B cell (primary cell): Measurements from ENCODE around the gene SH2D3C. TPM values are rescaled to one million over a fixed set of nuclear protein-coding genes. Genes with fewer than 3 reads are reported as not detected.

Experiments used
- ATAC-seq: fragments of 200-7000 bp; cut with Tn5 transposase; one replicate; pipeline ENCODE4 v1.10.0; 2021; ENCODE audit warnings: low read depth, mild to moderate bottlenecking, moderate number of reproducible peaks, moderate library complexity
- CTCF ChIA-PET: fragments of 350-600 bp; sonication (Branson Sonifier 250); formaldehyde crosslinking; loops from one replicate; lab custom pipeline; 2021; ENCODE audit warnings: antibody characterized with exemption, inconsistent platforms; lab: Charles Lee
- POLR2A ChIA-PET: fragments of 350-600 bp; sonication (Branson Sonifier 250); formaldehyde crosslinking; loops from one replicate; lab custom pipeline; 2021; ENCODE audit warnings: antibody characterized with exemption; lab: Charles Lee
- DNase-seq: peaks from one replicate; pipeline ENCODE4 v3.0.0; 2013
- H2AFZ ChIP-seq: 2 replicates; pipeline ENCODE4 v1.6.1; 2012; ENCODE audit warnings: mild to moderate bottlenecking, low read depth, low read length; ENCODE audit not compliant: insufficient read depth, poor library complexity, severe bottlenecking
- H3K27ac ChIP-seq, 2 donors: 1 replicate in 1 of 2; 2 replicates in 1 of 2; pipeline ENCODE4 v1.5.1; 2012 to 2013; ENCODE audit warnings: low read length in 2 of 2, mild to moderate bottlenecking in 2 of 2, moderate library complexity in 1 of 2
- H3K27me3 ChIP-seq, 4 experiments: fragments of 200-600 bp in 1 of 4; sonication (generic) in 1 of 4; replicated peaks in 1 of 4; 1 replicate in 2 of 4; 2 replicates in 2 of 4; pipeline versions ENCODE4 v1.6.1 to v1.7.0; 2013 to 2016; ENCODE audit warnings: low read length in 3 of 4, mild to moderate bottlenecking in 2 of 4, mixed read lengths in 1 of 4, moderate library complexity in 1 of 4; ENCODE audit not compliant: insufficient read depth in 4 of 4, control insufficient read depth in 3 of 4; ENCODE audit errors: control extremely low read depth in 1 of 4
- H3K36me3 ChIP-seq, 2 experiments: replicated peaks in 1 of 2; 1 replicate in 1 of 2; 2 replicates in 1 of 2; pipeline versions ENCODE4 v1.6.1 to v1.7.1; 2013; ENCODE audit warnings: low read length in 1 of 2; ENCODE audit not compliant: insufficient read depth in 2 of 2, control insufficient read depth in 1 of 2; ENCODE audit errors: control extremely low read depth in 1 of 2, extremely low read depth in 1 of 2
- H3K4me1 ChIP-seq, 2 donors: fragments of 200-600 bp in 1 of 2; sonication (generic) in 1 of 2; 1 replicate in 1 of 2; 2 replicates in 1 of 2; pipeline versions ENCODE4 v1.5.1 to v1.6.1; 2013 to 2017; ENCODE audit warnings: low read length in 2 of 2; ENCODE audit not compliant: control insufficient read depth in 2 of 2, insufficient read depth in 2 of 2
- H3K4me2 ChIP-seq: replicated peaks from 2 replicates; pipeline ENCODE3; 2012; ENCODE audit warnings: mild to moderate bottlenecking, low read depth, low read length; ENCODE audit not compliant: poor library complexity, severe bottlenecking
- H3K4me3 ChIP-seq, 5 experiments: fragments of 200-600 bp in 1 of 5; sonication (generic) in 1 of 5; 1 replicate in 3 of 5; 2 replicates in 2 of 5; pipeline versions ENCODE4 v1.5.1 to v1.7.0; 2011 to 2016; ENCODE audit warnings: low read length in 4 of 5, mild to moderate bottlenecking in 4 of 5, low read depth in 2 of 5, control low read depth in 1 of 5, moderate library complexity in 1 of 5; ENCODE audit not compliant: insufficient read depth in 1 of 5; ENCODE audit errors: control extremely low read depth in 1 of 5, extremely low read depth in 1 of 5
- H3K79me2 ChIP-seq: fragments of 200-600 bp; sonication (generic); one replicate; pipeline ENCODE4 v1.6.0; 2016; ENCODE audit warnings: low read length; ENCODE audit not compliant: control insufficient read depth, insufficient read depth
- H3K9ac ChIP-seq: fragments of 200-600 bp; sonication (generic); 2 replicates; pipeline ENCODE4 v1.6.1; 2017; ENCODE audit warnings: mild to moderate bottlenecking, low read length, moderate library complexity
- H3K9me3 ChIP-seq, 3 donors: one replicate each; pipeline versions ENCODE4 v1.6.1 to v1.7.1; 2013; ENCODE audit warnings: low read length in 2 of 3; ENCODE audit not compliant: control insufficient read depth in 2 of 3, insufficient read depth in 1 of 3; ENCODE audit errors: control extremely low read depth in 1 of 3
- H4K20me1 ChIP-seq: 2 replicates; pipeline ENCODE4 v1.6.0; 2012; ENCODE audit warnings: mild to moderate bottlenecking, low read length; ENCODE audit not compliant: insufficient read depth, control insufficient read depth, poor library complexity, severe bottlenecking
- H3K27ac Mint-ChIP-seq: one replicate; pipeline ENCODE4 v1.8.0; 2021; ENCODE audit warnings: mixed read lengths
- H3K27me3 Mint-ChIP-seq: one replicate; pipeline ENCODE4 v1.8.0; 2021; ENCODE audit warnings: mixed read lengths
- H3K4me1 Mint-ChIP-seq: one replicate; pipeline ENCODE4 v1.8.0; 2021; ENCODE audit warnings: mixed read lengths
- H3K4me3 Mint-ChIP-seq: one replicate; pipeline ENCODE4 v1.8.0; 2021; ENCODE audit warnings: mixed read lengths
- H3K9me3 Mint-ChIP-seq: one replicate; pipeline ENCODE4 v1.8.0; 2022; ENCODE audit warnings: mixed read lengths; ENCODE audit not compliant: insufficient read depth
- EZH2 ChIP-seq: IDR thresholded peaks from 2 replicates; pipeline ENCODE4 v1.6.1; 2012; ENCODE audit warnings: borderline replicate concordance, low read depth, mild to moderate bottlenecking, moderate library complexity, low read length; ENCODE audit not compliant: insufficient read depth, poor library complexity, severe bottlenecking
- WGBS: methylation state at CpG from one replicate; pipeline ENCODE4 v1.1.5; 2013; ENCODE audit warnings: missing lambda C conversion rate; ENCODE audit not compliant: insufficient coverage; 5-methylcytosine and 5-hydroxymethylcytosine counted together
- intact Hi-C: fragments of 100-400 bp; cut with micrococcal nuclease; formaldehyde crosslinking; loops from one replicate; pipeline ENCODE4 v1.10.0; 2022
- polyA plus RNA-seq: library from polyadenylated mRNA; depleted of rRNA; stranded (reverse); fragments of >200 nt; gene quantifications from 2 replicates; pipeline ENCODE4 v1.2.3, GENCODE V29; 2012
- total RNA-seq, 2 donors: library from RNA; stranded (reverse); fragments of 120-200 nt in 1 of 2; gene quantifications; 1 replicate in 1 of 2; 2 replicates in 1 of 2; pipeline versions ENCODE4 v1.2.3 to v1.2.4, GENCODE V29; 2013 to 2022
- TF ChIP-seq, protein P1 (sequence below): fragments of 200-600 bp; IDR thresholded peaks from one replicate; pipeline ENCODE4 v1.8.0; 2022; ENCODE audit warnings: antibody characterized with exemption, mild to moderate bottlenecking

SH2D3C gene
- total and polyA plus RNA-seq, 2 donors (not counting 1 experiment from before 2014, with no cell fraction given): 66.3 to 85.5 TPM

DNA sequence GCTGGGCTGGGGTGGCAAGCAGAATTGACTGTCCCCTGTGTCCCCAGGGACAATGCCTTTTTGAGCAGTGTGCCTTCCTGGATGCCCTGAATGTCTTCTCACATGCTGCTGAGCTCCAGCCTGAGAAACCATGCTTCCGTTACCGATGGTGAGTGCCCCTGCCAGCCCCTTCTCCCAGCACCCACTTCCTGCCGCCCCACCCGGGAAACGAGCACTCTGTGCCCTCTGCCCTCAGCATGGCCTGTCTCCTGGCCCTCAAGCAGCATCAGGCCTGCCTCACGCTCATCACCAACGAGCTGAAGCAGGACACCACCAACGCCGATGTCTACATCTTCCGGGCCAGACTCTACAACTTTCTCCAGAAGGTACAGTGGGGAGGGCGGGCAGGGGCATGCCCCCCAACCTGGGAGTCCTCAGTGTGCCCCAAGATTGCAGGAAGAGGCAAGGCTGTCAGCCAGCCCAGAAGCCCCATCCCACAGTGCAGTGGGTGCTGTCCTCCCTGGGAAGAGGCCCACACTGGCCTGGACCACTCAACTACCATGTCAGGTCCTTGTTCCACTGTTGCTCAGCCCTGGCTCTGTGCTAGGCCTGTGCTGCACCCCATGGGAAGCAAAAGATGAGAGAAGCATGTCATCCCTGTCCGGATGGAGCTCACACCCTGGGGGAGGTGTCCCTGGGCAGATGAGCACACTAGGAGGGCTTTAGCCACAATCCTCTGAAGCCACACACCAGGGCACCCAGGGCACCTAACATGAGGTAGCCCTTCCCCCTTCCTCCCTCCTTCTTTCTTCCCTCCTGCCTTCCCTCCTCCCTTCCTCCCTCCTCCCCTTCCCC, 58.2 kb downstream of the SH2D3C start:
- no peak overlapping the region for H3K27ac ChIP-seq
- no peak overlapping the region for H3K4me3 ChIP-seq
- H3K4me1 ChIP-seq: peaks cover 6% of the 10 kb centered on the region in 2 donors
- WGBS: 78% methylated on average over 12 of the region's 12 CpGs
- ChIA-PET POLR2A (no interaction called here), CTCF (no interaction called here)
- Mint-ChIP-seq H3K27ac (no peak overlapping the region), H3K4me3 (no peak overlapping the region), H3K9me3 (no peaks in the 10 kb centered on the region), H3K27me3 (no peaks in the 10 kb centered on the region), H3K4me1 (peaks cover 14% of the 10 kb centered on the region)
- no peaks in the 10 kb centered on the region for H4K20me1 ChIP-seq
- TF ChIP-seq, protein P1, sequence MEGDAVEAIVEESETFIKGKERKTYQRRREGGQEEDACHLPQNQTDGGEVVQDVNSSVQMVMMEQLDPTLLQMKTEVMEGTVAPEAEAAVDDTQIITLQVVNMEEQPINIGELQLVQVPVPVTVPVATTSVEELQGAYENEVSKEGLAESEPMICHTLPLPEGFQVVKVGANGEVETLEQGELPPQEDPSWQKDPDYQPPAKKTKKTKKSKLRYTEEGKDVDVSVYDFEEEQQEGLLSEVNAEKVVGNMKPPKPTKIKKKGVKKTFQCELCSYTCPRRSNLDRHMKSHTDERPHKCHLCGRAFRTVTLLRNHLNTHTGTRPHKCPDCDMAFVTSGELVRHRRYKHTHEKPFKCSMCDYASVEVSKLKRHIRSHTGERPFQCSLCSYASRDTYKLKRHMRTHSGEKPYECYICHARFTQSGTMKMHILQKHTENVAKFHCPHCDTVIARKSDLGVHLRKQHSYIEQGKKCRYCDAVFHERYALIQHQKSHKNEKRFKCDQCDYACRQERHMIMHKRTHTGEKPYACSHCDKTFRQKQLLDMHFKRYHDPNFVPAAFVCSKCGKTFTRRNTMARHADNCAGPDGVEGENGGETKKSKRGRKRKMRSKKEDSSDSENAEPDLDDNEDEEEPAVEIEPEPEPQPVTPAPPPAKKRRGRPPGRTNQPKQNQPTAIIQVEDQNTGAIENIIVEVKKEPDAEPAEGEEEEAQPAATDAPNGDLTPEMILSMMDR: no peak
- no peak for TF ChIP-seq EZH2
- ATAC-seq (no peak), DNase-seq (no peak)
- H3K36me3 ChIP-seq: no peaks in the 10 kb centered on the region
- peaks cover 3% of the 10 kb centered on the region for H3K79me2 ChIP-seq
- H3K4me2 ChIP-seq: no peak overlapping the region
- H2AFZ ChIP-seq: no peak overlapping the region
- H3K27me3 ChIP-seq: no peaks in the 10 kb centered on the region
- no peak overlapping the region for H3K9ac ChIP-seq
- H3K9me3 ChIP-seq: no peaks in the 10 kb centered on the region
- intact Hi-C loops: no loop called here

DNA sequence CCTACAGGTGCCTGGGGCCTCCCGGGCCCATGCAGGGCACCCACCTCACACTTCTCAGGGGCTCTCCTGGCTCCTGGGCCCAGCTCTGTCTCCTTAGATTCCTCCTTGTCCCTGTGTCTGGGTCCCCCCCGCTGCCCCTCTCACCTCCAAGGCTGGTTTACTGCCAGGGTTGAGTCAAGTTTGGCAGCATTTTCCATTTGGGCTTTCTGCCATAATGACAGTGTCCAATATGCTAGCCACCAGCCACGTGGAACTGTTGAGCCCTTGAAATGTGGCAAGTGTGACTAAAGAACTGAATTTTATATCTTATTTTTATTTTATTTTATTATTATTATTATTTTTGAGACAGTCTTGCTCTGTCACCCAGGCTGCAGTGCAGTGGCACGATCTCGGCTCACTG, 60.7 kb downstream of the SH2D3C start:
- Histone ChIP-seq H3K4me1 (peaks cover 9 to 10% of the 10 kb centered on the region in 2 donors), H3K27ac (no peak overlapping the region), H3K36me3 (no peaks in the 10 kb centered on the region), H2AFZ (no peak overlapping the region), H3K79me2 (peaks cover 3% of the 10 kb centered on the region), H3K9ac (no peak overlapping the region), H4K20me1 (no peaks in the 10 kb centered on the region), H3K4me2 (no peak overlapping the region), H3K4me3 (no peak overlapping the region), H3K27me3 (no peaks in the 10 kb centered on the region), H3K9me3 (no peaks in the 10 kb centered on the region)
- intact Hi-C loops: loop anchor here (2.0 to 5.0 kb wide), 6 partner anchors 105 to 1165 kb away; partner anchors contain the start of genes KYAT1, LRRC8A, LRSAM1 and RPL12
- Mint-ChIP-seq H3K9me3 (no peaks in the 10 kb centered on the region), H3K4me3 (no peak overlapping the region), H3K4me1 (peaks cover 22% of the 10 kb centered on the region), H3K27me3 (no peaks in the 10 kb centered on the region), H3K27ac (no peak overlapping the region)
- ATAC-seq (no peak), DNase-seq (no peak)
- TF ChIP-seq, protein P1: no peak
- TF ChIP-seq EZH2: no peak
- ChIA-PET POLR2A (no interaction called here), CTCF (interaction anchor here (2.9 kb wide), 1 partner anchor 17 kb away, joined by 26 read pairs; the partner anchor contains the start of gene TOR2A)
- WGBS: 100% methylated on average over 2 of the region's 5 CpGs
